ENCODE measurements around the gene PTDSS2.
"Not testable (repeated sequence)": the region's sequence is repeated elsewhere in the genome, so short reads cannot be mapped to it uniquely, and the experiment has no call there.

DNA sequence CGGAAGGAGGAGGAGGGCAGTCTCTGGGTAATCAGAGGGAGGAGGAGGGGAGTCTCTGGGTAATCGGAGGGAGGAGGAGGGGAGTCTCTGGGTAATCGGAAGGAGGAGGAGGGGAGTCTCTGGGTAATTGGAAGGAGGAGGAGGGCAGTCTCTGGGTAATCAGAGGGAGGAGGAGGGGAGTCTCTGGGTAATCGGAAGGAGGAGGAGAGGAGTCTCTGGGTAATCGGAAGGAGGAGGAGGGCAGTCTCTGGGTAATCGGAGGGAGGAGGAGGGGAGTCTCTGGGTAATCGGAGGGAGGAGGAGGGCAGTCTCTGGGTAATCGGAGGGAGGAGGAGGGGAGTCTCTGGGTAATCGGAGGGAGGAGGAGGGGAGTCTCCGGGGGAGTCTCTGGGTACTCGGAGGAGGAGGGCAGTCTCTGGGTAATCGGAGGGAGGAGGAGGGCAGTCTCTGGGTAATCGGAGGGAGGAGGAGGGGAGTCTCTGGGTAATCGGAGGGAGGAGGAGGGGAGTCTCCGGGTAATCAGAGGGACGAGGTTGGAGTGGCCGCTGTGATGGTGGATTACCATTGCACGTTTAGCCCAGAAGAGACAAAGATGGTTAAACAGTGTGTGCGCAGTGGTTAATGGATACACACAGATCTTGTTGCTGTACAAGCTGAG lies 19.1 kb downstream of the PTDSS2 start:
- TF ChIP-seq, protein P1, sequence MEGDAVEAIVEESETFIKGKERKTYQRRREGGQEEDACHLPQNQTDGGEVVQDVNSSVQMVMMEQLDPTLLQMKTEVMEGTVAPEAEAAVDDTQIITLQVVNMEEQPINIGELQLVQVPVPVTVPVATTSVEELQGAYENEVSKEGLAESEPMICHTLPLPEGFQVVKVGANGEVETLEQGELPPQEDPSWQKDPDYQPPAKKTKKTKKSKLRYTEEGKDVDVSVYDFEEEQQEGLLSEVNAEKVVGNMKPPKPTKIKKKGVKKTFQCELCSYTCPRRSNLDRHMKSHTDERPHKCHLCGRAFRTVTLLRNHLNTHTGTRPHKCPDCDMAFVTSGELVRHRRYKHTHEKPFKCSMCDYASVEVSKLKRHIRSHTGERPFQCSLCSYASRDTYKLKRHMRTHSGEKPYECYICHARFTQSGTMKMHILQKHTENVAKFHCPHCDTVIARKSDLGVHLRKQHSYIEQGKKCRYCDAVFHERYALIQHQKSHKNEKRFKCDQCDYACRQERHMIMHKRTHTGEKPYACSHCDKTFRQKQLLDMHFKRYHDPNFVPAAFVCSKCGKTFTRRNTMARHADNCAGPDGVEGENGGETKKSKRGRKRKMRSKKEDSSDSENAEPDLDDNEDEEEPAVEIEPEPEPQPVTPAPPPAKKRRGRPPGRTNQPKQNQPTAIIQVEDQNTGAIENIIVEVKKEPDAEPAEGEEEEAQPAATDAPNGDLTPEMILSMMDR (IDR thresholded peaks at IDR 0.05) = not testable (repeated sequence)
- not testable (repeated sequence) for TF ChIP-seq EP300 (IDR thresholded peaks at IDR 0.05); POLR2A (IDR thresholded peaks at IDR 0.05; ENCODE audit: low read depth)
